Liver (tissue), 9 donors: Measurements from ENCODE around the gene MIB1. TPM values are rescaled to one million over a fixed set of nuclear protein-coding genes. Genes with fewer than 3 reads are reported as not detected.
"Not testable (repeated sequence)": the region's sequence is repeated elsewhere in the genome, so short reads cannot be mapped to it uniquely, and the experiment has no call there.

Source experiments
- DNase-seq: peaks from one replicate; pipeline ENCODE4 v3.0.0-alpha.2; 2017; ENCODE audit warnings: low spot score
- H3K27ac ChIP-seq, 2 donors: one replicate each; pipeline ENCODE4 v1.7.0; 2013; ENCODE audit warnings: inconsistent platforms in 2 of 2, low read length in 2 of 2, control low read depth in 1 of 2, low read depth in 1 of 2, mild to moderate bottlenecking in 1 of 2
- H3K27me3 ChIP-seq, 4 donors: one replicate each; pipeline versions ENCODE4 v1.6.1 to v1.7.0; 2013; ENCODE audit warnings: low read length in 3 of 4, inconsistent platforms in 1 of 4, mild to moderate bottlenecking in 1 of 4, moderate library complexity in 1 of 4; ENCODE audit not compliant: control insufficient read depth in 4 of 4, insufficient read depth in 4 of 4
- H3K36me3 ChIP-seq, 4 donors: one replicate each; pipeline versions ENCODE4 v1.6.1 to v1.7.0; 2013; ENCODE audit warnings: low read length in 3 of 4, mild to moderate bottlenecking in 3 of 4, low read depth in 1 of 4, moderate library complexity in 1 of 4; ENCODE audit not compliant: control insufficient read depth in 4 of 4, insufficient read depth in 3 of 4
- H3K4me1 ChIP-seq, 4 donors: one replicate each; pipeline versions ENCODE4 v1.6.1 to v1.7.0; 2013; ENCODE audit warnings: low read length in 3 of 4, mild to moderate bottlenecking in 3 of 4, moderate library complexity in 1 of 4; ENCODE audit not compliant: control insufficient read depth in 4 of 4, insufficient read depth in 4 of 4
- H3K4me3 ChIP-seq, 3 donors: one replicate each; pipeline versions ENCODE4 v1.6.1 to v1.7.0; 2013; ENCODE audit warnings: low read length in 3 of 3, control low read depth in 1 of 3, low read depth in 1 of 3, mild to moderate bottlenecking in 1 of 3
- H3K9ac ChIP-seq, 2 donors: one replicate each; pipeline ENCODE4 v1.7.0; 2013; ENCODE audit warnings: low read length in 2 of 2, mild to moderate bottlenecking in 2 of 2, moderate library complexity in 2 of 2, control low read depth in 1 of 2, low read depth in 1 of 2
- H3K9me3 ChIP-seq, 4 donors: one replicate each; pipeline versions ENCODE4 v1.6.1 to v1.7.0; 2013; ENCODE audit warnings: low read length in 3 of 4; ENCODE audit not compliant: control insufficient read depth in 4 of 4
- ATF3 ChIP-seq: IDR thresholded peaks from 2 replicates; pipeline ENCODE4 v1.6.1; 2016; ENCODE audit warnings: antibody characterized with exemption
- CTCF ChIP-seq: fragments of 150-350 bp; IDR thresholded peaks from 2 replicates; pipeline ENCODE4 v1.5.1; 2017; ENCODE audit warnings: improper control_type of control experiment, low read depth, low read length; ENCODE audit not compliant: missing input control
- EGR1 ChIP-seq, 2 donors: IDR thresholded peaks; 2 replicates each; pipeline ENCODE4 v1.6.1; 2016 to 2018; ENCODE audit warnings: antibody characterized with exemption in 2 of 2, low read depth in 2 of 2
- FOXA2 ChIP-seq: IDR thresholded peaks from 2 replicates; pipeline ENCODE4 v1.6.1; 2016; ENCODE audit warnings: antibody characterized with exemption
- GABPA ChIP-seq, 2 donors: IDR thresholded peaks in 1 of 2; conservative IDR thresholded peaks in 1 of 2; 2 replicates each; pipeline ENCODE4 v1.6.1; 2016; ENCODE audit warnings: antibody characterized with exemption in 2 of 2, mild to moderate bottlenecking in 1 of 2, moderate library complexity in 1 of 2
- HNF4A ChIP-seq, 2 donors: conservative IDR thresholded peaks; 2 replicates each; pipeline ENCODE4 v1.6.1; 2016; ENCODE audit warnings: antibody characterized with exemption in 2 of 2, mild to moderate bottlenecking in 2 of 2
- HNF4G ChIP-seq: IDR thresholded peaks from 2 replicates; pipeline ENCODE4 v1.6.1; 2016; ENCODE audit warnings: antibody characterized with exemption
- NR2F2 ChIP-seq: IDR thresholded peaks from 2 replicates; pipeline ENCODE4 v1.6.1; 2016; ENCODE audit warnings: antibody characterized with exemption
- RAD21 ChIP-seq, 2 donors: IDR thresholded peaks; 2 replicates each; pipeline ENCODE4 v1.6.1; 2016; ENCODE audit warnings: antibody characterized with exemption in 2 of 2, mild to moderate bottlenecking in 2 of 2
- REST ChIP-seq: IDR thresholded peaks from 2 replicates; pipeline ENCODE4 v1.6.1; 2016; ENCODE audit warnings: antibody characterized with exemption, mild to moderate bottlenecking
- RXRA ChIP-seq, 2 donors: IDR thresholded peaks; 2 replicates each; pipeline ENCODE4 v1.6.1; 2017 to 2018; ENCODE audit warnings: antibody characterized with exemption in 2 of 2, mild to moderate bottlenecking in 1 of 2
- SP1 ChIP-seq: IDR thresholded peaks from 2 replicates; pipeline ENCODE4 v1.6.1; 2018; ENCODE audit warnings: antibody characterized with exemption, mild to moderate bottlenecking
- ZBTB33 ChIP-seq: IDR thresholded peaks from 2 replicates; pipeline ENCODE4 v1.6.1; 2016; ENCODE audit warnings: antibody characterized with exemption
- WGBS: extraction: QIAGEN DNeasy Blood & Tissue Kit; methylation state at CpG from one replicate; pipeline ENCODE4 v1.1.7; 2013; 5-methylcytosine and 5-hydroxymethylcytosine counted together
- polyA plus RNA-seq, 2 donors: library from polyadenylated mRNA; stranded (reverse) in 1 of 2; unstranded in 1 of 2; fragments of 200-250 nt in 1 of 2; fragments of >200 nt in 1 of 2; fragmentation: Nextera tagmentation in 1 of 2; extraction: Ambion mirVana in 1 of 2; gene quantifications; one replicate each; pipeline versions ENCODE4 v1.2.1 to v1.2.3, GENCODE V29; 2013 to 2015
- total RNA-seq, 2 donors: library from RNA; depleted of rRNA; stranded (reverse); fragments of >200 nt; gene quantifications; one replicate each; pipeline ENCODE4 v1.2.3, GENCODE V29; 2014
- donor health status: healthy.
- donor health status: healthy.
- donor health status: healthy.
- donor health status: healthy.
- donor health status: healthy.

Gene MIB1
- total and polyA plus RNA-seq, 4 donors = 2.7 to 29.6 (median 14.9) TPM

- no peak overlapping the region for H3K4me3 ChIP-seq
- DNase-seq = no peak
- no peak overlapping the region for H3K27ac ChIP-seq
- no peaks in the 10 kb centered on the region for H3K9me3 ChIP-seq
- H3K27me3 ChIP-seq = no peaks in the 10 kb centered on the region
- H3K36me3 ChIP-seq = peaks cover 2 to 4% (median 3%) of the 10 kb centered on the region in 4 donors
- WGBS = 98% methylated on average over 7 of the region's 7 CpGs
- TF ChIP-seq RAD21 (IDR thresholded peaks at IDR 0.05) (no peak), CTCF (no peak), HNF4G (no peak), REST (no peak)
- H3K4me1 ChIP-seq = peaks cover 0 to 8% (median 0%) of the 10 kb centered on the region in 4 donors
- no peak overlapping the region for H3K9ac ChIP-seq
These were observed 34.1 kb downstream of the MIB1 start for GRCh38 chr18:21774722-21775121.

GRCh38 chr18:21777814-21778213 is 37.2 kb downstream of the MIB1 start:
- DNase-seq = no peak
- H3K27ac ChIP-seq = peak overlapping the region in 1 of 2 donors; percentile 25
- peaks cover 0 to 8% (median 0%) of the 10 kb centered on the region in 4 donors for H3K4me1 ChIP-seq
- peaks cover 2 to 12% (median 7%) of the 10 kb centered on the region in 4 donors for H3K36me3 ChIP-seq
- H3K9ac ChIP-seq = no peak overlapping the region
- WGBS = 32% methylated on average over 2 of the region's 2 CpGs
- no peaks in the 10 kb centered on the region for H3K27me3 ChIP-seq
- TF ChIP-seq RXRA (IDR thresholded peaks at IDR 0.05) = peak in 1 of 2 donors; percentile 27
- no peak for TF ChIP-seq GABPA (IDR thresholded peaks at IDR 0.05 in 1 of 2, conservative IDR thresholded peaks at IDR 0.05 in 1 of 2)
- peak in 1 of 2 donors; percentile 8 for TF ChIP-seq HNF4A (conservative IDR thresholded peaks at IDR 0.05)
- no peak overlapping the region for H3K4me3 ChIP-seq
- H3K9me3 ChIP-seq = no peaks in the 10 kb centered on the region

GRCh38 chr18:21786526-21786925 is 45.9 kb downstream of the MIB1 start:
- TF ChIP-seq NR2F2 (no peak), FOXA2 (no peak), HNF4G (no peak), EGR1 (IDR thresholded peaks at IDR 0.05; ENCODE audit: low read depth in 2 of 2) (no peak), RXRA (IDR thresholded peaks at IDR 0.05) (no peak), ZBTB33 (no peak), ATF3 (no peak), SP1 (no peak), CTCF (no peak)
- no peak for DNase-seq
- Histone ChIP-seq H3K27ac (no peak overlapping the region), H3K4me3 (no peak overlapping the region), H3K9me3 (no peaks in the 10 kb centered on the region), H3K27me3 (no peaks in the 10 kb centered on the region), H3K36me3 (peaks cover 10 to 16% (median 13%) of the 10 kb centered on the region in 4 donors), H3K9ac (no peak overlapping the region), H3K4me1 (no peaks in the 10 kb centered on the region)

- H3K4me1 ChIP-seq, DNase-seq, H3K9ac ChIP-seq, H3K4me3 ChIP-seq, H3K27me3 ChIP-seq, H3K27ac ChIP-seq, H3K9me3 ChIP-seq, H3K36me3 ChIP-seq: not testable (repeated sequence)
- whole genome bisulfite sequencing = 81% methylated on average over 2 of the region's 2 CpGs
These were observed 55.5 kb downstream of the MIB1 start for GRCh38 chr18:21796089-21796488.
